CD14-positive monocyte (primary cell): ENCODE data around the gene MAML3. TPM values are rescaled to one million over a fixed set of nuclear protein-coding genes. Genes with fewer than 3 reads are reported as not detected.

ENCODE experiments used
- DNase-seq, 3 donors: peaks; one replicate each; pipeline ENCODE4 v3.0.0-alpha.2; 2011 to 2022
- H2AFZ ChIP-seq: 2 replicates; pipeline ENCODE4 v1.6.0; 2012; ENCODE audit warnings: mild to moderate bottlenecking, low read depth, low read length, inconsistent platforms; ENCODE audit not compliant: insufficient read depth, poor library complexity, severe bottlenecking
- H3K27ac ChIP-seq, 2 donors: 1 replicate in 1 of 2; 2 replicates in 1 of 2; pipeline ENCODE4 v1.5.1; 2012 to 2013; ENCODE audit warnings: low read length in 2 of 2, control low read depth in 1 of 2, inconsistent platforms in 1 of 2, low read depth in 1 of 2, mild to moderate bottlenecking in 1 of 2
- H3K27me3 ChIP-seq, 2 donors: one replicate each; pipeline versions ENCODE4 v1.6.0 to v1.6.1; 2011 to 2013; ENCODE audit warnings: low read length in 2 of 2; ENCODE audit not compliant: control insufficient read depth in 2 of 2, insufficient read depth in 2 of 2
- H3K36me3 ChIP-seq, 2 donors: replicated peaks in 1 of 2; 1 replicate in 1 of 2; 2 replicates in 1 of 2; pipeline versions ENCODE4 v1.5.1 to v1.6.1; 2012 to 2013; ENCODE audit warnings: low read length in 2 of 2, control low read depth in 1 of 2, inconsistent platforms in 1 of 2, mild to moderate bottlenecking in 1 of 2; ENCODE audit not compliant: insufficient read depth in 2 of 2, control insufficient read depth in 1 of 2
- H3K4me1 ChIP-seq, 2 donors: 1 replicate in 1 of 2; 2 replicates in 1 of 2; pipeline versions ENCODE4 v1.5.1 to v1.6.1; 2012 to 2013; ENCODE audit warnings: low read length in 2 of 2, control low read depth in 1 of 2, inconsistent platforms in 1 of 2, mild to moderate bottlenecking in 1 of 2, moderate library complexity in 1 of 2; ENCODE audit not compliant: insufficient read depth in 2 of 2, control insufficient read depth in 1 of 2
- H3K4me2 ChIP-seq: replicated peaks from 2 replicates; pipeline ENCODE3; 2012; ENCODE audit warnings: low read length, moderate library complexity, mild to moderate bottlenecking; ENCODE audit not compliant: poor library complexity, severe bottlenecking; ENCODE audit errors: extremely low read depth
- H3K4me3 ChIP-seq, 3 experiments: fragments of 200-600 bp in 1 of 3; sonication (generic) in 1 of 3; replicated peaks in 1 of 3; 1 replicate in 2 of 3; 2 replicates in 1 of 3; pipeline ENCODE4 v1.5.1; 2011 to 2013; ENCODE audit warnings: low read length in 3 of 3, mild to moderate bottlenecking in 3 of 3, control low read depth in 2 of 3, low read depth in 2 of 3, inconsistent platforms in 1 of 3, moderate library complexity in 1 of 3
- H3K79me2 ChIP-seq: 2 replicates; pipeline ENCODE4 v1.6.0; 2012; ENCODE audit warnings: mild to moderate bottlenecking, control low read depth, inconsistent platforms, low read length, moderate library complexity; ENCODE audit not compliant: insufficient read depth
- H3K9ac ChIP-seq: 2 replicates; pipeline ENCODE4 v1.6.0; 2017; ENCODE audit warnings: low read length, mild to moderate bottlenecking; ENCODE audit not compliant: insufficient read depth, poor library complexity, severe bottlenecking
- H3K9me3 ChIP-seq, 2 donors: replicated peaks in 1 of 2; 1 replicate in 1 of 2; 2 replicates in 1 of 2; pipeline versions ENCODE4 v1.5.1 to v1.6.1; 2012 to 2013; ENCODE audit warnings: low read length in 2 of 2, control low read depth in 1 of 2; ENCODE audit not compliant: control insufficient read depth in 1 of 2, insufficient read depth in 1 of 2
- H4K20me1 ChIP-seq: 2 replicates; pipeline ENCODE4 v1.6.0; 2012; ENCODE audit warnings: mild to moderate bottlenecking, low read length, control low read depth, moderate library complexity; ENCODE audit not compliant: insufficient read depth
- H3K27ac Mint-ChIP-seq, 7 donors: one replicate each; pipeline ENCODE4 v1.8.0; 2020; ENCODE audit warnings: mild to moderate bottlenecking in 7 of 7, mixed read lengths in 7 of 7, moderate library complexity in 6 of 7, inconsistent platforms in 2 of 7
- H3K27me3 Mint-ChIP-seq, 3 donors: one replicate each; pipeline ENCODE4 v1.8.0; 2021 to 2022; ENCODE audit warnings: low read depth in 3 of 3, mild to moderate bottlenecking in 3 of 3, mixed read lengths in 3 of 3, moderate library complexity in 3 of 3, inconsistent platforms in 1 of 3
- H3K36me3 Mint-ChIP-seq, 2 donors: one replicate each; pipeline ENCODE4 v1.8.0; 2020; ENCODE audit warnings: mixed read lengths in 2 of 2, inconsistent platforms in 1 of 2, mild to moderate bottlenecking in 1 of 2
- H3K4me1 Mint-ChIP-seq: one replicate; pipeline ENCODE4 v1.8.0; 2020; ENCODE audit warnings: mild to moderate bottlenecking, mixed read lengths
- H3K4me3 Mint-ChIP-seq, 2 donors: one replicate each; pipeline ENCODE4 v1.8.0; 2020; ENCODE audit warnings: mild to moderate bottlenecking in 2 of 2, mixed read lengths in 2 of 2, moderate library complexity in 1 of 2
- H3K9me3 Mint-ChIP-seq, 7 donors: one replicate each; pipeline ENCODE4 v1.8.0; 2020 to 2022; ENCODE audit warnings: mixed read lengths in 7 of 7, mild to moderate bottlenecking in 6 of 7, moderate library complexity in 6 of 7, inconsistent platforms in 2 of 7
- WGBS: methylation state at CpG from one replicate; pipeline ENCODE4 v1.1.5; 2013; ENCODE audit warnings: missing lambda C conversion rate; ENCODE audit not compliant: insufficient coverage; 5-methylcytosine and 5-hydroxymethylcytosine counted together
- intact Hi-C, 2 donors: fragments of 100-400 bp; cut with micrococcal nuclease; formaldehyde crosslinking; loops; one replicate each; pipeline versions ENCODE4 v1.15.0 to v1.15.1; 2023
- polyA plus RNA-seq, 3 donors: library from polyadenylated mRNA; depleted of rRNA in 1 of 3; unstranded in 2 of 3; stranded (reverse) in 1 of 3; fragments of 300-500 nt in 2 of 3; fragments of >200 nt in 1 of 3; fragmentation: Illumina TruSeq in 2 of 3; gene quantifications; 1 replicate in 2 of 3; 2 replicates in 1 of 3; pipeline ENCODE4 v1.2.3, GENCODE V29; 2012 to 2021
- TF ChIP-seq, protein P1 (sequence below): fragments of 200-600 bp; IDR thresholded peaks from one replicate; pipeline ENCODE4 v1.8.0; 2022; ENCODE audit warnings: antibody characterized with exemption, mild to moderate bottlenecking

Gene MAML3
- polyA plus RNA-seq, 3 donors = 1.5 to 6.5 (median 2.3) TPM

- peaks cover 0 to 1% (median 0%) of the 10 kb centered on the region in 3 donors for H3K27me3 Mint-ChIP-seq
- peaks cover 33% of the 10 kb centered on the region for H3K4me1 Mint-ChIP-seq
- no peaks in the 10 kb centered on the region for H3K9me3 ChIP-seq
- peaks cover 16% of the 10 kb centered on the region for H4K20me1 ChIP-seq
- peaks cover 0 to 12% of the 10 kb centered on the region in 2 donors for H3K36me3 Mint-ChIP-seq
- no peak overlapping the region for H3K9ac ChIP-seq
- WGBS = 0% methylated on average over 1 of the region's 3 CpGs
- H3K27ac ChIP-seq = peak overlapping the region in 1 of 2 donors; percentile 30
- no peak overlapping the region for H3K4me3 Mint-ChIP-seq
- peak overlapping the region in 3 of 7 donors; percentile 27 to 68 (median 33) for H3K27ac Mint-ChIP-seq
- TF ChIP-seq, protein P1, sequence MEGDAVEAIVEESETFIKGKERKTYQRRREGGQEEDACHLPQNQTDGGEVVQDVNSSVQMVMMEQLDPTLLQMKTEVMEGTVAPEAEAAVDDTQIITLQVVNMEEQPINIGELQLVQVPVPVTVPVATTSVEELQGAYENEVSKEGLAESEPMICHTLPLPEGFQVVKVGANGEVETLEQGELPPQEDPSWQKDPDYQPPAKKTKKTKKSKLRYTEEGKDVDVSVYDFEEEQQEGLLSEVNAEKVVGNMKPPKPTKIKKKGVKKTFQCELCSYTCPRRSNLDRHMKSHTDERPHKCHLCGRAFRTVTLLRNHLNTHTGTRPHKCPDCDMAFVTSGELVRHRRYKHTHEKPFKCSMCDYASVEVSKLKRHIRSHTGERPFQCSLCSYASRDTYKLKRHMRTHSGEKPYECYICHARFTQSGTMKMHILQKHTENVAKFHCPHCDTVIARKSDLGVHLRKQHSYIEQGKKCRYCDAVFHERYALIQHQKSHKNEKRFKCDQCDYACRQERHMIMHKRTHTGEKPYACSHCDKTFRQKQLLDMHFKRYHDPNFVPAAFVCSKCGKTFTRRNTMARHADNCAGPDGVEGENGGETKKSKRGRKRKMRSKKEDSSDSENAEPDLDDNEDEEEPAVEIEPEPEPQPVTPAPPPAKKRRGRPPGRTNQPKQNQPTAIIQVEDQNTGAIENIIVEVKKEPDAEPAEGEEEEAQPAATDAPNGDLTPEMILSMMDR = no peak
- H3K4me1 ChIP-seq = peaks cover 21 to 28% of the 10 kb centered on the region in 2 donors
- H3K27me3 ChIP-seq = no peaks in the 10 kb centered on the region
- no peak overlapping the region for H3K4me2 ChIP-seq
- H3K9me3 Mint-ChIP-seq = no peaks in the 10 kb centered on the region
- H3K79me2 ChIP-seq = peaks cover 24% of the 10 kb centered on the region
- intact Hi-C loops = no loop called here
- no peak overlapping the region for H2AFZ ChIP-seq
- no peak for DNase-seq
- no peak overlapping the region for H3K4me3 ChIP-seq
- H3K36me3 ChIP-seq = no peaks in the 10 kb centered on the region
These were observed 115.9 kb downstream of the MAML3 start for GRCh38 chr4:140038031-140038533.

DNA sequence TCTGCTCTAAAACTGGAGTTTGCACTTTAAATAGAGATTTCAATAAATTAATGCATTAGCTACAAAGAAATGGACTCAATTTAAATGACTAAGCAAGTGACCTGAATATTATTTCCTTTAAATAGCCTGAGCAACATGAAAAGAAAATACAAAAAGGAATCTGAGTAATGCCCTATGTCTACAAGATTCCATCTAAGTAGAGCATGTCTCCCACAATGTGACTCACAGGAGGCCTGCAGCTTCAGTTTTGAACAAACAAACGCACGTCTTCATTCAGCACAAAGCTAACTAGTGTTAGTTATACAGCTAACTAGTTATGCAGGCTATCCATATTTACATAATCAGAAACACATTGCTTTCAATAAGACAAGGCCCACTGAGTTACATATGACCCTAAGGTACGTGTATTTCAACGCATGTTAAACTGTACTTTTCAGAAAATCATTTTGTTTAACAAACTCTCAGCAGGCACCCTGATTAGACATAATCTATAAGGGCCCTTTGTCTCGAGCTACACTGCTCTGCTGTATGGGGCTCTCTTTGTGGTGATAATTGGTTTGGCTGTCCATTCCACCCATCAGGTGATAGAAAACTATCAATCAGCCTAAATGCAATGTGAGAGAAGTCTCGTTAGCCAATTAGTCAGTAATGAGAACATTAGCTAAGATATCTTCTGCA is 116.5 kb downstream of the MAML3 start:
- Histone ChIP-seq H4K20me1 (peaks cover 16% of the 10 kb centered on the region), H3K27me3 (no peaks in the 10 kb centered on the region), H3K9me3 (no peaks in the 10 kb centered on the region), H3K9ac (no peak overlapping the region), H3K4me2 (no peak overlapping the region), H3K4me1 (peaks cover 18 to 23% of the 10 kb centered on the region in 2 donors), H3K27ac (peak overlapping the region in 1 of 2 donors; percentile 30), H3K4me3 (no peak overlapping the region), H3K79me2 (peaks cover 19% of the 10 kb centered on the region), H3K36me3 (no peaks in the 10 kb centered on the region), H2AFZ (no peak overlapping the region)
- DNase-seq = no peak
- peaks cover 0 to under 1% (median 0%) of the 10 kb centered on the region in 3 donors for H3K27me3 Mint-ChIP-seq
- WGBS = no CpG with 5 or more reads among the region's 6 CpGs
- H3K4me1 Mint-ChIP-seq = peaks cover 29% of the 10 kb centered on the region
- intact Hi-C loops = no loop called here
- TF ChIP-seq, protein P1 = no peak
- H3K4me3 Mint-ChIP-seq = no peak overlapping the region
- no peak overlapping the region for H3K27ac Mint-ChIP-seq
- H3K9me3 Mint-ChIP-seq = no peaks in the 10 kb centered on the region
- H3K36me3 Mint-ChIP-seq = peaks cover 0 to 12% of the 10 kb centered on the region in 2 donors
